Measurements from ENCODE around the gene TMEM248. TPM values are rescaled to one million over a fixed set of nuclear protein-coding genes. Genes with fewer than 3 reads are reported as not detected.
"Not testable (repeated sequence)": the region's sequence is repeated elsewhere in the genome, so short reads cannot be mapped to it uniquely, and the experiment has no call there.

TMEM248 gene
- total and polyA plus RNA-seq, 2 donors (not counting 1 experiment from before 2014, with no cell fraction given) = 114 to 131 TPM

GRCh38 chr7:66979013-66979412 lies 58.0 kb downstream of the TMEM248 start:
- H3K4me3 ChIP-seq (ENCODE audit: control extremely low read depth in 1 of 5, extremely low read depth in 1 of 5, insufficient read depth in 1 of 5, low read depth in 2 of 5, low read length in 4 of 5); H3K9ac ChIP-seq (ENCODE audit: low read length); H3K27me3 Mint-ChIP-seq; H3K27ac ChIP-seq (ENCODE audit: low read length in 2 of 2); CTCF ChIA-PET; H3K27me3 ChIP-seq (replicated peaks in 1 of 4; ENCODE audit: control extremely low read depth in 1 of 4, control insufficient read depth in 3 of 4, insufficient read depth in 4 of 4, low read length in 3 of 4); intact Hi-C loops (cut with micrococcal nuclease); H3K79me2 ChIP-seq (ENCODE audit: control insufficient read depth, insufficient read depth, low read length); H4K20me1 ChIP-seq (ENCODE audit: control insufficient read depth, insufficient read depth, low read length, poor library complexity, severe bottlenecking); H3K9me3 Mint-ChIP-seq (ENCODE audit: insufficient read depth); H3K4me1 ChIP-seq (ENCODE audit: control insufficient read depth in 2 of 2, insufficient read depth in 2 of 2, low read length in 2 of 2); H3K4me1 Mint-ChIP-seq; H3K36me3 ChIP-seq (replicated peaks in 1 of 2; ENCODE audit: control extremely low read depth in 1 of 2, control insufficient read depth in 1 of 2, extremely low read depth in 1 of 2, insufficient read depth in 2 of 2, low read length in 1 of 2); H3K4me2 ChIP-seq (replicated peaks; ENCODE audit: low read depth, low read length, poor library complexity, severe bottlenecking); DNase-seq; H3K27ac Mint-ChIP-seq; ATAC-seq (ENCODE audit: low read depth); H3K4me3 Mint-ChIP-seq; H2AFZ ChIP-seq (ENCODE audit: insufficient read depth, low read depth, low read length, poor library complexity, severe bottlenecking); POLR2A ChIA-PET: not testable (repeated sequence)
- peaks cover 1 to 31% (median 17%) of the 10 kb centered on the region in 3 donors for H3K9me3 ChIP-seq (ENCODE audit: control extremely low read depth in 1 of 3, control insufficient read depth in 2 of 3, insufficient read depth in 1 of 3, low read length in 2 of 3)
- WGBS (ENCODE audit: insufficient coverage) = no CpG with 5 or more reads among the region's 2 CpGs

- H3K27ac Mint-ChIP-seq = peak overlapping the region; percentile 15
- H3K4me3 Mint-ChIP-seq; H3K9me3 Mint-ChIP-seq (ENCODE audit: insufficient read depth); H3K27me3 Mint-ChIP-seq; CTCF ChIA-PET; H3K36me3 ChIP-seq (replicated peaks in 1 of 2; ENCODE audit: control extremely low read depth in 1 of 2, control insufficient read depth in 1 of 2, extremely low read depth in 1 of 2, insufficient read depth in 2 of 2, low read length in 1 of 2); H3K4me1 Mint-ChIP-seq; H3K27me3 ChIP-seq (replicated peaks in 1 of 4; ENCODE audit: control extremely low read depth in 1 of 4, control insufficient read depth in 3 of 4, insufficient read depth in 4 of 4, low read length in 3 of 4); POLR2A ChIA-PET; H3K9ac ChIP-seq (ENCODE audit: low read length); intact Hi-C loops (cut with micrococcal nuclease); H3K4me2 ChIP-seq (replicated peaks; ENCODE audit: low read depth, low read length, poor library complexity, severe bottlenecking); ATAC-seq (ENCODE audit: low read depth); H3K4me3 ChIP-seq (ENCODE audit: control extremely low read depth in 1 of 5, extremely low read depth in 1 of 5, insufficient read depth in 1 of 5, low read depth in 2 of 5, low read length in 4 of 5); H2AFZ ChIP-seq (ENCODE audit: insufficient read depth, low read depth, low read length, poor library complexity, severe bottlenecking); H4K20me1 ChIP-seq (ENCODE audit: control insufficient read depth, insufficient read depth, low read length, poor library complexity, severe bottlenecking); H3K79me2 ChIP-seq (ENCODE audit: control insufficient read depth, insufficient read depth, low read length); H3K4me1 ChIP-seq (ENCODE audit: control insufficient read depth in 2 of 2, insufficient read depth in 2 of 2, low read length in 2 of 2): not testable (repeated sequence)
- DNase-seq = peak; percentile 25
- peaks cover 1 to 31% (median 17%) of the 10 kb centered on the region in 3 donors for H3K9me3 ChIP-seq (ENCODE audit: control extremely low read depth in 1 of 3, control insufficient read depth in 2 of 3, insufficient read depth in 1 of 3, low read length in 2 of 3)
- 100% methylated on average over 1 of the region's 1 CpG for WGBS (ENCODE audit: insufficient coverage)
- peak overlapping the region in 1 of 2 donors; percentile 41 for H3K27ac ChIP-seq (ENCODE audit: low read length in 2 of 2)
Measured at GRCh38 chr7:66980336-66980735, 59.3 kb downstream of the TMEM248 start.

GRCh38 chr7:66989552-66989951 lies 68.5 kb downstream of the TMEM248 start:
- not testable (repeated sequence) for H3K4me3 Mint-ChIP-seq

GRCh38 chr7:66994051-66994450 lies 73.0 kb downstream of the TMEM248 start:
- CTCF ChIA-PET = not testable (repeated sequence)

More at GRCh38 chr7:66989552-66989951, 68.5 kb downstream of the TMEM248 start:
- H3K27ac Mint-ChIP-seq; H3K4me1 ChIP-seq (ENCODE audit: control insufficient read depth in 2 of 2, insufficient read depth in 2 of 2, low read length in 2 of 2); H3K4me2 ChIP-seq (replicated peaks; ENCODE audit: low read depth, low read length, poor library complexity, severe bottlenecking); ATAC-seq (ENCODE audit: low read depth); H3K27me3 ChIP-seq (replicated peaks in 1 of 4; ENCODE audit: control extremely low read depth in 1 of 4, control insufficient read depth in 3 of 4, insufficient read depth in 4 of 4, low read length in 3 of 4); H3K9ac ChIP-seq (ENCODE audit: low read length); H2AFZ ChIP-seq (ENCODE audit: insufficient read depth, low read depth, low read length, poor library complexity, severe bottlenecking); intact Hi-C loops (cut with micrococcal nuclease); POLR2A ChIA-PET; H3K4me3 ChIP-seq (ENCODE audit: control extremely low read depth in 1 of 5, extremely low read depth in 1 of 5, insufficient read depth in 1 of 5, low read depth in 2 of 5, low read length in 4 of 5); CTCF ChIA-PET; H3K27ac ChIP-seq (ENCODE audit: low read length in 2 of 2); DNase-seq; H3K27me3 Mint-ChIP-seq; H3K9me3 Mint-ChIP-seq (ENCODE audit: insufficient read depth); H4K20me1 ChIP-seq (ENCODE audit: control insufficient read depth, insufficient read depth, low read length, poor library complexity, severe bottlenecking); H3K9me3 ChIP-seq (ENCODE audit: control extremely low read depth in 1 of 3, control insufficient read depth in 2 of 3, insufficient read depth in 1 of 3, low read length in 2 of 3): not testable (repeated sequence)
- Histone ChIP-seq H3K36me3 (replicated peaks in 1 of 2; ENCODE audit: control extremely low read depth in 1 of 2, control insufficient read depth in 1 of 2, extremely low read depth in 1 of 2, insufficient read depth in 2 of 2, low read length in 1 of 2) (peaks cover 3 to 43% of the 10 kb centered on the region in 2 experiments), H3K79me2 (ENCODE audit: control insufficient read depth, insufficient read depth, low read length) (peaks cover 11% of the 10 kb centered on the region)
- WGBS (ENCODE audit: insufficient coverage) = no CpG with 5 or more reads among the region's 3 CpGs
- H3K4me1 Mint-ChIP-seq = peaks cover 18% of the 10 kb centered on the region

More at GRCh38 chr7:66994051-66994450, 73.0 kb downstream of the TMEM248 start:
- peak overlapping the region; percentile 98 for H3K9ac ChIP-seq (ENCODE audit: low read length)
- H2AFZ ChIP-seq (ENCODE audit: insufficient read depth, low read depth, low read length, poor library complexity, severe bottlenecking); H4K20me1 ChIP-seq (ENCODE audit: control insufficient read depth, insufficient read depth, low read length, poor library complexity, severe bottlenecking); DNase-seq; H3K4me1 ChIP-seq (ENCODE audit: control insufficient read depth in 2 of 2, insufficient read depth in 2 of 2, low read length in 2 of 2); H3K27me3 Mint-ChIP-seq; H3K9me3 ChIP-seq (ENCODE audit: control extremely low read depth in 1 of 3, control insufficient read depth in 2 of 3, insufficient read depth in 1 of 3, low read length in 2 of 3); H3K9me3 Mint-ChIP-seq (ENCODE audit: insufficient read depth); ATAC-seq (ENCODE audit: low read depth); H3K27me3 ChIP-seq (replicated peaks in 1 of 4; ENCODE audit: control extremely low read depth in 1 of 4, control insufficient read depth in 3 of 4, insufficient read depth in 4 of 4, low read length in 3 of 4): not testable (repeated sequence)
- POLR2A ChIA-PET = interaction anchor here (2.2 to 2.5 kb wide), 2 partner anchors 73 to 308 kb away, joined by 6 to 19 read pairs; partner anchors contain the start of gene TMEM248
- H3K36me3 ChIP-seq (replicated peaks in 1 of 2; ENCODE audit: control extremely low read depth in 1 of 2, control insufficient read depth in 1 of 2, extremely low read depth in 1 of 2, insufficient read depth in 2 of 2, low read length in 1 of 2) = peaks cover 2 to 27% of the 10 kb centered on the region in 2 experiments
- peak overlapping the region; percentile 100 for H3K27ac Mint-ChIP-seq
- H3K4me3 ChIP-seq (ENCODE audit: control extremely low read depth in 1 of 5, extremely low read depth in 1 of 5, insufficient read depth in 1 of 5, low read depth in 2 of 5, low read length in 4 of 5) = peak overlapping the region in 1 of 5 experiments; percentile 75
- intact Hi-C loops (cut with micrococcal nuclease) = loop anchor here (1.0 to 10.0 kb wide), 3 partner anchors 150 to 1239 kb away; partner anchors contain the start of gene CRCP
- H3K4me1 Mint-ChIP-seq = peaks cover 26% of the 10 kb centered on the region
- H3K4me3 Mint-ChIP-seq = peak overlapping the region; percentile 98
- peak overlapping the region in 1 of 2 donors; percentile 96 for H3K27ac ChIP-seq (ENCODE audit: low read length in 2 of 2)
- peak overlapping the region; percentile 67 for H3K4me2 ChIP-seq (replicated peaks; ENCODE audit: low read depth, low read length, poor library complexity, severe bottlenecking)
- no CpG with 5 or more reads among the region's 5 CpGs for WGBS (ENCODE audit: insufficient coverage)
- H3K79me2 ChIP-seq (ENCODE audit: control insufficient read depth, insufficient read depth, low read length) = peaks cover 16% of the 10 kb centered on the region

Data from B cell (primary cell).